HuH-7.5 (cell line): ENCODE measurements around the gene STOML1.
A peak's percentile ranks its signal among the peaks of the same experiment; 100 is the strongest.
"Not testable (repeated sequence)": the region's sequence is repeated elsewhere in the genome, so short reads cannot be mapped to it uniquely, and the experiment has no call there.

Experiments used
- DNase-seq: peaks from one replicate; pipeline ENCODE4 v3.0.0; 2011; ENCODE audit warnings: low spot score

STOML1 gene

GRCh38 chr15:73946046-73946721 lies 45.9 kb downstream of the STOML1 start:
- DNase-seq: no peak

GRCh38 chr15:73945130-73945508 lies 47.0 kb downstream of the STOML1 start:
- no peak for DNase-seq

- no peak for DNase-seq
Measured at GRCh38 chr15:73944161-73945129, 47.6 kb downstream of the STOML1 start.

GRCh38 chr15:73942751-73943270 lies 49.3 kb downstream of the STOML1 start:
- DNase-seq: no peak

GRCh38 chr15:73941871-73942635 lies 50.0 kb downstream of the STOML1 start:
- DNase-seq: no peak

- no peak for DNase-seq
Measured at GRCh38 chr15:73941449-73941848, 50.6 kb downstream of the STOML1 start.

- DNase-seq: no peak
Measured at GRCh38 chr15:73941044-73941443, 51.1 kb downstream of the STOML1 start.

- DNase-seq: peak; percentile 61
Measured at GRCh38 chr15:73940061-73940981, 51.8 kb downstream of the STOML1 start.

- no peak for DNase-seq
Measured at GRCh38 chr15:73939138-73939537, 53.0 kb downstream of the STOML1 start.

GRCh38 chr15:73938516-73938915 lies 53.6 kb downstream of the STOML1 start:
- not testable (repeated sequence) for DNase-seq

- no peak for DNase-seq
Measured at GRCh38 chr15:73937726-73938125, 54.4 kb downstream of the STOML1 start.

GRCh38 chr15:73937296-73937695 lies 54.8 kb downstream of the STOML1 start:
- DNase-seq: no peak

- DNase-seq: no peak
Measured at GRCh38 chr15:73936588-73937290, 55.4 kb downstream of the STOML1 start.

- DNase-seq: no peak
Measured at GRCh38 chr15:73936181-73936580, 55.9 kb downstream of the STOML1 start.

- no peak for DNase-seq
Measured at GRCh38 chr15:73935547-73935946, 56.5 kb downstream of the STOML1 start.

GRCh38 chr15:73934281-73934680 lies 57.8 kb downstream of the STOML1 start:
- no peak for DNase-seq

- no peak for DNase-seq
Measured at GRCh38 chr15:73932381-73933191, 59.5 kb downstream of the STOML1 start.

- DNase-seq: no peak
Measured at GRCh38 chr15:73931441-73931840, 60.7 kb downstream of the STOML1 start.

- DNase-seq: no peak
Measured at GRCh38 chr15:73930790-73931281, 61.3 kb downstream of the STOML1 start.
